GM18907 (cell line): ENCODE results near the gene ZNF135.

Experiments used
- ATAC-seq: cut with Tn5 transposase; IDR thresholded peaks from one replicate; pipeline ENCODE4 v1.9.1; 2021; ENCODE audit warnings: mild to moderate bottlenecking, moderate library complexity; ENCODE audit not compliant: unreplicated experiment

ZNF135 gene

GRCh38 chr19:58045411-58046050 lies 13.6 kb upstream of the ZNF135 start:
- ATAC-seq = no peak

GRCh38 chr19:58046856-58047255 lies 12.2 kb upstream of the ZNF135 start:
- no peak for ATAC-seq

GRCh38 chr19:58047672-58048071 lies 11.4 kb upstream of the ZNF135 start:
- no peak for ATAC-seq

GRCh38 chr19:58052256-58052655 lies 6.8 kb upstream of the ZNF135 start:
- no peak for ATAC-seq

- ATAC-seq = no peak
Observed at GRCh38 chr19:58053480-58054156, 5.5 kb upstream of the ZNF135 start.

GRCh38 chr19:58054901-58055874 lies 3.9 kb upstream of the ZNF135 start:
- no peak for ATAC-seq

GRCh38 chr19:58056261-58056660 lies 2.8 kb upstream of the ZNF135 start:
- ATAC-seq = no peak

- ATAC-seq = no peak
Observed at GRCh38 chr19:58056861-58057260, 2.2 kb upstream of the ZNF135 start.

GRCh38 chr19:58058467-58058866 lies 615 bp upstream of the ZNF135 start:
- no peak for ATAC-seq

- no peak for ATAC-seq
Observed at GRCh38 chr19:58059671-58060078, 593 bp downstream of the ZNF135 start.

- no peak for ATAC-seq
Observed at GRCh38 chr19:58060231-58060630, 1.1 kb downstream of the ZNF135 start.

GRCh38 chr19:58063712-58064111 lies 4.6 kb downstream of the ZNF135 start:
- ATAC-seq = no peak

GRCh38 chr19:58067240-58067912 lies 8.3 kb downstream of the ZNF135 start:
- ATAC-seq = no peak

- ATAC-seq = no peak
Observed at GRCh38 chr19:58079792-58080191, 20.7 kb downstream of the ZNF135 start.

GRCh38 chr19:58083021-58083420 lies 23.9 kb downstream of the ZNF135 start:
- no peak for ATAC-seq

GRCh38 chr19:58084596-58085347 lies 25.7 kb downstream of the ZNF135 start:
- no peak for ATAC-seq

GRCh38 chr19:58085348-58085875 lies 26.3 kb downstream of the ZNF135 start:
- no peak for ATAC-seq

GRCh38 chr19:58086825-58087710 lies 28.0 kb downstream of the ZNF135 start:
- no peak for ATAC-seq

GRCh38 chr19:58088521-58089052 lies 29.5 kb downstream of the ZNF135 start:
- no peak for ATAC-seq
